ENCODE results near the gene HSPA5. TPM values are rescaled to one million over a fixed set of nuclear protein-coding genes. Genes with fewer than 3 reads are reported as not detected.
"Not testable (repeated sequence)": the region's sequence is repeated elsewhere in the genome, so short reads cannot be mapped to it uniquely, and the experiment has no call there.

The HSPA5 gene
- 100 to 1,000 TPM in 1 of 4 donors, 10 to 100 TPM in 3; 59.0 to 140 (median 84.9) TPM for total RNA-seq

DNA sequence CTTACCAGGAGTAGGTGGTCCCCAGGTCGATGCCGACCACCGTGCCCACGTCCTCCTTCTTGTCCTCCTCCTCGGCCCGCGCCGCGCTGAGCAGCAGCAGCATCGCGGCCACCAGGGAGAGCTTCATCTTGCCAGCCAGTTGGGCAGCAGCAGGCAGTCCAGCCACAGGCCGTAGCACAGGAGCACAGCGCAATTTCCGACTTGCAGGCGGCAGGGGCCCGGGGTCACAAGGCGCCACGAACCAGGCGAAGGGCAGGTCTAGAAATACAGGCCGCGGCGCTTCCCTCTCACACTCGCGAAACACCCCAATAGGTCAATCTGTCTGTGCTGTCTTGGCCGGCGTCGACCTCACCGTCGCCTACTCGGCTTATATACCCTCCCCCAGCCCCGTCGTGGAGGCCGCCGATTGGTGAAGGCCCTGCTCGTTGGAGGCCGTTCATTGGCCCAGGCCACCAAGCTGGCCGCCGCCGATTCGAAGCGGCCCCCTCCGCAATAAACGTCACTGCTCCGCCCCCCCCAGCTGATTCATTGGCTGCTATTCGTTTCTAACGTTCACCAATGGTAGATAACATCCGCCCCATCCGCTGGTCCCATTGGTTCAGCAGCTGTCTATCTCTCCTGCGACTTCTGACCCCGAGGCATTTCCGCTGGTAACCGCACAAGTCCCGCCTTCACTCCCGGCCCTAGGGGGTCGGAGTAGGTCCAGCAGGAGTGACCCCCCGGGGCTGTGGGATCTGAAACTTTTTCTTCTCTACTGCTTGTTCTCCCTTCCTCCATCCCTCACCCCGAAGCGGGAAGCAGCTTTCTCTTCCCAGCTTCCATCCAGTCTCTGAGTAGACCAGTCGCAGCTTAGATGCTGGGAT, at the start of gene HSPA5:
Gene HSPA5 (minus strand): TSS at position 344 of the 863 bp plus-strand sequence. CDS start 217 bp downstream, at position 127.
- H3K4me1 ChIP-seq = peaks cover 0 to 47% (median 38%) of the 10 kb centered on the region in 4 donors
- no peaks in the 10 kb centered on the region for H3K9me3 ChIP-seq
- H3K4me3 ChIP-seq = peak within 1 kb of the TSS; percentile 82 to 93 (median 87)
- 0% methylated on average over 42 to 46 of the region's 59 CpGs for WGBS, 2 donors
- TF ChIP-seq EP300 (IDR thresholded peaks at IDR 0.05) = peak; percentile 83 to 100
- TF ChIP-seq, protein P1, sequence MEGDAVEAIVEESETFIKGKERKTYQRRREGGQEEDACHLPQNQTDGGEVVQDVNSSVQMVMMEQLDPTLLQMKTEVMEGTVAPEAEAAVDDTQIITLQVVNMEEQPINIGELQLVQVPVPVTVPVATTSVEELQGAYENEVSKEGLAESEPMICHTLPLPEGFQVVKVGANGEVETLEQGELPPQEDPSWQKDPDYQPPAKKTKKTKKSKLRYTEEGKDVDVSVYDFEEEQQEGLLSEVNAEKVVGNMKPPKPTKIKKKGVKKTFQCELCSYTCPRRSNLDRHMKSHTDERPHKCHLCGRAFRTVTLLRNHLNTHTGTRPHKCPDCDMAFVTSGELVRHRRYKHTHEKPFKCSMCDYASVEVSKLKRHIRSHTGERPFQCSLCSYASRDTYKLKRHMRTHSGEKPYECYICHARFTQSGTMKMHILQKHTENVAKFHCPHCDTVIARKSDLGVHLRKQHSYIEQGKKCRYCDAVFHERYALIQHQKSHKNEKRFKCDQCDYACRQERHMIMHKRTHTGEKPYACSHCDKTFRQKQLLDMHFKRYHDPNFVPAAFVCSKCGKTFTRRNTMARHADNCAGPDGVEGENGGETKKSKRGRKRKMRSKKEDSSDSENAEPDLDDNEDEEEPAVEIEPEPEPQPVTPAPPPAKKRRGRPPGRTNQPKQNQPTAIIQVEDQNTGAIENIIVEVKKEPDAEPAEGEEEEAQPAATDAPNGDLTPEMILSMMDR (IDR thresholded peaks at IDR 0.05) = peak in 3 of 5 experiments; percentile 5 to 58 (median 35)
- TF ChIP-seq POLR2A (IDR thresholded peaks at IDR 0.05) = peak; percentile 98 to 99
- H3K27ac ChIP-seq = peak within 1 kb of the TSS; percentile 88 to 98 (median 93)
- peaks cover 0 to 34% (median 18%) of the 10 kb centered on the region in 3 donors for H3K36me3 ChIP-seq
- no peaks in the 10 kb centered on the region for H3K27me3 ChIP-seq
- peak; percentile 99 for DNase-seq (ENCODE audit: low spot score in 2 of 2)

DNA sequence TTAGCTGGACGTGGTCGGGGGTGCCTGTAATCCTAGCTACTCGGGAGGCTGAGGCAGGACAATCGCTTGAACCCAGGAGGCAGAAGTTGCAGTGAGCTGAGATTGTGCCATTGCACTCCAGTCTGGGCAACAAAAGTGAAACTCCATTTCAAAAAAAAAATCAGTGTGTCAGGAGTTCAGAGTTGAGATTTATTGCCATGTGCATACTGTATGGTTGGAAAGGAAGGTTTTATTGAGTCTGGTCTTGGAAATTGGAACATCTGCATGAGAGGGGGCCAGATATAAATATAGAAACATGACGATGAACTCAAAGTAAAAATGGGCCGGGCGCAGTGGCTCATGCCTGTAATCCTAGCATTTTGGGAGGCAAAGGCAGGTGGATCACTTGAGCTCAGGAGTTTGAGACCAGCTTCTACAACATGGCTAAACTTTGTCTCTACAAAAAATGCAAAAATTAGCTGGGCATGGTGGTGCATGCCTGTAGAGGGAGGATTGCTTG, 45.8 kb upstream of the HSPA5 start:
- not testable (repeated sequence) for H3K27me3 ChIP-seq; DNase-seq (ENCODE audit: low spot score in 2 of 2); H3K36me3 ChIP-seq; H3K27ac ChIP-seq; H3K4me3 ChIP-seq; H3K9me3 ChIP-seq
- H3K4me1 ChIP-seq = peaks cover 0 to 11% (median 0%) of the 10 kb centered on the region in 4 donors
- 92 to 93% methylated on average over 7 of the region's 7 CpGs for WGBS, 2 donors

DNA sequence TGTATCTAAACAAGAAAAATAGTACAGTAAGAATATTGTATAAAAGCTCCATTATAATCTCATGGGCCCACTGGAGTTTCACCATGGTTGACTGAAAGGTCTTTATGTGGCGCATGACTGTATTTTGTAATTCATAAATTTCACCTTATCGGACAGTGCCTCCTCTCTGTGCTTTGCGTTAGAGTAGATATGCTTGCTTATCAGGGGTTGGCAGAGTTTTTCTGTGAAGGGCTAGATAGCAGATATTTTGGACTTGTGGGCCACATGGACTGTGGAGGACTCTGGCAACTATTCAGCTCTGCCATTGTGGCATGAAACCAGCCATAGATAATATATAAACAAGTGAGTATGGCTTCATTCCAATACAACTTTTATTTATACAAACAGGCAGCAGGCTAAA, 43.7 kb upstream of the HSPA5 start:
- DNase-seq (ENCODE audit: low spot score in 2 of 2) = no peak
- Histone ChIP-seq H3K9me3 (no peaks in the 10 kb centered on the region), H3K27ac (no peak overlapping the region), H3K4me1 (peaks cover 0 to 15% (median 0%) of the 10 kb centered on the region in 4 donors), H3K36me3 (peaks cover 0 to 7% (median 0%) of the 10 kb centered on the region in 3 donors), H3K4me3 (no peak overlapping the region), H3K27me3 (no peaks in the 10 kb centered on the region)
- WGBS, 2 donors = 49 to 59% methylated on average over 3 of the region's 3 CpGs
- no peak for TF ChIP-seq POLR2A (IDR thresholded peaks at IDR 0.05)
- no peak for TF ChIP-seq EP300 (IDR thresholded peaks at IDR 0.05)
- TF ChIP-seq, protein P1 (IDR thresholded peaks at IDR 0.05) = no peak

DNA sequence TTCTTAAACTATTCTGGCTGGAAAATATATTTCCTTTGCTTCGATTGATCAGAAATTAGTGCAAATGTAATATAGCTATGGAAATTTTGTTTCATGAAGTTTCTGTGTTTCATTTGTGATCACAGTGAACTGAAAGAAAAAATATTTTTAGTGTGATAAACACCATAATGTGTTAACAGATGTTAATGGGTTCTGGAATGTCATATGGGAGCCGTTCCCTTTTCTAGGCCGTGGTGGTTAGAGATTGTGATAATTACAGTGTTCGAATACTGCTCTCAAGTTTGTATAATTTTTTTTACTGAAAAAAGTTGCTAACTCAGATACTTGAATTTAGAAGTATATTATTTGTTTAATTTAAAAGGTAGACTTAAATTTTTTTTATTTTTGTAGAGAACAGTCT, 39.8 kb upstream of the HSPA5 start:
- no peak overlapping the region for H3K4me3 ChIP-seq
- H3K4me1 ChIP-seq = peaks cover 0 to 38% (median under 1%) of the 10 kb centered on the region in 4 donors
- H3K27me3 ChIP-seq = no peaks in the 10 kb centered on the region
- 34 to 49% methylated on average over 4 of the region's 4 CpGs for WGBS, 2 donors
- peaks cover 0 to 5% (median 0%) of the 10 kb centered on the region in 3 donors for H3K36me3 ChIP-seq
- H3K27ac ChIP-seq = no peak overlapping the region
- TF ChIP-seq EP300 (IDR thresholded peaks at IDR 0.05) = no peak
- no peak for TF ChIP-seq POLR2A (IDR thresholded peaks at IDR 0.05)
- TF ChIP-seq, protein P1 (IDR thresholded peaks at IDR 0.05) = no peak
- DNase-seq (ENCODE audit: low spot score in 2 of 2) = no peak
- no peaks in the 10 kb centered on the region for H3K9me3 ChIP-seq

DNA sequence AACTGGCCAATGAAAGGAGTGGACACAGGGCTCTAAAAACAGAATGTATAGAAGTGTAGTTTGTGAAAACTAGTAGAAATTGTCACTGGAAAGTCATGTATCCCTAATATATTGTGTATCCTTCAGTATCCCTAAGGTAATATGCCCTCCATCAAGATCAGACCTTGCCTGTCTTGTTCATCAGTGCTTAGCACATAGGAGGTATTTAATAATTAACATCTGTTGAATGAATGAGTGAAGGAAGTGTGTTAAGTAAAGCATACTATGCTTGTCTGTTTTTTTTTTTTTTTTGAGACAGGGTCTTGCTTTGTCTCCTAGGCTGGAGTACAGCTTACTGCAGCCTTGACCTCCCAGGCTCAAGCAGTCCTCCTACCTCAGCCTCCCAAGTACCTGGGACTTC, 36.3 kb upstream of the HSPA5 start:
- Histone ChIP-seq H3K36me3 (peaks cover 0 to 5% (median 0%) of the 10 kb centered on the region in 3 donors), H3K27ac (no peak overlapping the region), H3K4me3 (no peak overlapping the region), H3K4me1 (peaks cover 3 to 58% (median 14%) of the 10 kb centered on the region in 4 donors), H3K27me3 (no peaks in the 10 kb centered on the region), H3K9me3 (no peaks in the 10 kb centered on the region)
- TF ChIP-seq, protein P1 (IDR thresholded peaks at IDR 0.05) = no peak
- TF ChIP-seq POLR2A (IDR thresholded peaks at IDR 0.05) = no peak
- no peak for TF ChIP-seq EP300 (IDR thresholded peaks at IDR 0.05)
- DNase-seq (ENCODE audit: low spot score in 2 of 2) = no peak

Data from tibial nerve (tissue), 4 donors.